ENCODE data around the gene CENPV.

Gene CENPV

GRCh38 chr17:16358394-16358793 lies 5.1 kb upstream of the CENPV start:
- DNase-seq, result no peak

DNA sequence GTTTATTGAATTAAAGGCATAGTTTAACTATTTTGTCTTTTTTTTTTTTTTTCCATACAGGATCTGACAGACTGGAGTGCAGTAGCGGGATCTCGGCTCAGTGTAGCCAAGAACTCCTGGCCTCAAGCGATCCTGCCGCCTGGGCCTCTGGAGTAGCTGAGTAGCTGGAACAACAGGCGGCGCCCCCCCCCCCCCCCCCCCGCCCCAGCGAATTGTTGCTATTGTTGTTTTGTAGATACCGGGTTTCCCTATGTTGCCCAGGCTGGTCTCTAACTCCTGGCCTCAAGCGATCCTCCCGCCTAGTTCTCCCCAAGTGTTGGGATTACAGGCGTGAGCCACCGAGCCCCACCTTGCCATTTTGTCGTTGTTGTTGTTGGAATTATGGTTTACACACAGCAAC lies 1.3 kb upstream of the CENPV start:
- no peak for DNase-seq

- no peak for DNase-seq
Observed at GRCh38 chr17:16352667-16353316, 477 bp downstream of the CENPV start.

- peak in 1 of 4 experiments; percentile 5 for DNase-seq
Observed at GRCh38 chr17:16352303-16352666, 984 bp downstream of the CENPV start.

DNA sequence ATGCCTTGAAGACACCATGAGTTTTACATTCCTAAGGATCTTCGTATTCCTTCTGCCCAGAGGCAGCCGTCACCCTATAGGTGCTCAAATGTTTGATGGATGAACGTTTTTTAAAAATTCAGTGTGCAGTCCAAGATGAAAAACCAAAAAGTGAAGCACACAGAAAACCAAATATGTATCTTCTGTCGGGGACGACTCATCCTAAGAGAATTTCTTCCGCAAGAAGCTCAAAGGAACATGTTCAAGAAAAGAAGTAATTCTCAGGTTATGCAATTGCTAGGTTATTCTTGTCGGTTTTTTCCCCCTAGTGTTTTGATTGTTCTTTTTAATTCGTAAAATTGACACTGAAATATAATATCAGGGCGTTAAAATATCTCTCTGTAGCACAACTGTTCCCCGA lies 1.4 kb downstream of the CENPV start:
- no peak for DNase-seq

DNA sequence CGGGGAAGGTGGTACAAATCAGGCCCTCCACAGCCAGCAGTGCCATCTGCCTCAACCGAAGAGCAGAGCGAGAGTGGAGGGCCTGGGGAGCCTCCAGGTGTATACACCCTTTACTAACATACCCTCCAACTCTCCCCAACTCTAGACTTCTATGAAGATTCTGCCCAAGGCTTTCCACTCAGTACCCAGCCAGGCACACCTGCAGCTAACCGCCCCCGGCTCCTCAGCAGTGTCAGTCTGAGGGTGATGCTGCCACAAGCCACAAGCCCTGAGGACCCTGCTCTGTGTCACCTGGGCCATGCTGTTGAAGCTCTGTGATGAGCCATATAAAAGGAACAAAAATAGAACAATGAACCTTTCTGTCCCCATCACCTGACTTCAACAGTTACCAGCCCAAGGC lies 3.8 kb downstream of the CENPV start:
- DNase-seq, result no peak

DNA sequence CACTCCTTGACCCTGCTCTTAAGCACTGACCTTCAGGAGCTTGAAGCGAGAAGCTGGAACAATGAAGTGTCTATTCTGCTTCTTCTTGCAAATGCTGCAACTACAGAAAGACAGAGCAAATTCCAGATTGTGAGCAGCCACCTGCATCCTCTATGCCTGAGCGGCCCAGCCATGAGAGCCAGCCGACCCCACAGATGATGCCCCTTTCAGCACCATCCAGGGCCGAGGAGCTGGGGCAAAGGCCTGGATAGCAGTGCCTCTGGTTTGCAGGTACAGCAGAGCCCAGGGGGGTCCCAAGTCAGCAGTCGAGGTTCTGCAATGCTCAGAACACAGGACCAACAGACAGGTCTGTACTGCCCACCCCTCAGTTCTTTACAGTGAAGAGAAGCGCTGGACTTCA lies 4.7 kb downstream of the CENPV start:
- DNase-seq, result no peak

GRCh38 chr17:16346721-16347271 lies 6.5 kb downstream of the CENPV start:
- no peak for DNase-seq

- no peak for DNase-seq
Observed at GRCh38 chr17:16345565-16345964, 7.7 kb downstream of the CENPV start.

- DNase-seq, result no peak
Observed at GRCh38 chr17:16343569-16343968, 9.7 kb downstream of the CENPV start.

- DNase-seq, result no peak
Observed at GRCh38 chr17:16342979-16343378, 10.3 kb downstream of the CENPV start.

DNA sequence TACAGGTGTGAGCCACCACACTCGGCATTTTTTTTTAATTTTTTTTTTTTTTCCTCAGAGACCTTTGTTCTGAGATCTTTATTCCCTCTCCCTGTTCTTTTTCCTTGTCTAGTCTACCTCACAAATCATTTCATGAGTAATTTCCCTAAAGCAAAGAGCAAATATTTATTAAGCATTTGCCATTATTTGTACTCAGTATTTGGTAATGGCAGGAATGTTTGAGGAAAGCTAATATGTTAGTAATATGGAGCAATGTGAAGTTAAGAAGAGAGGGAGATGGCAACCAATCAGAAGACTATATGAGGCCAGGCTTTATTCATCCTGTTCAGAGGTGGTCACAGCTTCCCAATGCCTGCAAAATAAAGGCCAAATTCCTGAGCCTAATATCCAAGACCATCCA lies 13.3 kb downstream of the CENPV start:
- no peak for DNase-seq

DNA sequence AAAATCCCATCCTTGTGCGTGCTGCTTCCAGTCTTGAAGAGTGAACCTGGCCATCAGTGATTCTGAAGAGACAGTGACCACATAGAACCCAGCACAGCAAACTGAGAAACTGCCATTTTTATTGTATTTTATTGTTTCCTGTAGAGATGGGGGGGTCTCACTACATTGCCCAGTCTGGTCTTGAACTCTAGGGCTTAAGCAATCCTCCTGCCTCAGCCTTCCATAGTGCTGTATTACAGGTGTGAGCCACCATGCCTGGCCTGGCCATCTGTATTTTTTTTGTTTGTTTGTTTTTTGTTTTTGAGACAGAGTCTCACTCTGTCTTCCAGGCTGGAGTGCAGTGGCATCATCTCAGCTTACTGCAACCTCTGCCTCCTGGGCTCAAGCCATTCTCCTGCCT lies 13.9 kb downstream of the CENPV start:
- DNase-seq, result no peak

DNA sequence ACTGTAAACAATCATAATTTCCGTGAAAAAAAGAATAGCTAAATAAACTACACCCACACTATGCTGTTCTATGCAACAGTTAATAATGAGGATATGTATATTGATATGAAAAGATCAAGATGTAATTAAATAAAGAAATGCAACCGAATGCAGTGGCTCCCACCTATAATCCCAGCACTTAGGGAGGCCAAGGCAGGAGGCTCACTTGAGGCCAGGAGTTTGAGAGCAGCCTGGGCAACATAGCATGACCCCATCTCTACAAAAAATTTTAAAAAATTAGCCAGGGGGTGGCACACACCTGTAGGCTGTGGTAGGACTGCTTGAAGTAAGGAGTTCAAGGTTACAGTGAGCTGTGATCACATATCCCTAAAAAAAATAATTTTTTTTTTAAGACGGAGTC lies 14.9 kb downstream of the CENPV start:
- DNase-seq, result no peak

- DNase-seq, result no peak
Observed at GRCh38 chr17:16329519-16330271, 23.6 kb downstream of the CENPV start.

DNA sequence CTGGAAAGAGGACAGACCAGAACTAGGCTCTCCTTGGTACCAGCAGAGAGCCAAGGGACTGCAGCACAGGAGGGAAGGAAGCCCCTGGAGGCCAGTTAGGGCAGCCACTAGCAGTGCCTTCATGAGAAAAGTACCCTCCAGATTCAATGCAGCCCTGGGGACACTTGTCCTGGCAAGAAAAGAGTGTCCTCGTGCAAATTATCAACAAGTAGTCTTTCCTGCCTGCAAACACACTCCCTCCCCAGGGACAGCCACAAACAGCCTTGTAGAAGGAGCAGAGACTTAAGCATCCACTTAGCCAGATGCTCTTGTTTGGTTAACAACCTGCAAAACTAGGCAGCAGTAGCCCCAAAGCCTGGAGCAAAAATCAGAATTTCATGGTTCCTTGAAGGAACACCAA lies 24.3 kb downstream of the CENPV start:
- DNase-seq, result no peak

DNA sequence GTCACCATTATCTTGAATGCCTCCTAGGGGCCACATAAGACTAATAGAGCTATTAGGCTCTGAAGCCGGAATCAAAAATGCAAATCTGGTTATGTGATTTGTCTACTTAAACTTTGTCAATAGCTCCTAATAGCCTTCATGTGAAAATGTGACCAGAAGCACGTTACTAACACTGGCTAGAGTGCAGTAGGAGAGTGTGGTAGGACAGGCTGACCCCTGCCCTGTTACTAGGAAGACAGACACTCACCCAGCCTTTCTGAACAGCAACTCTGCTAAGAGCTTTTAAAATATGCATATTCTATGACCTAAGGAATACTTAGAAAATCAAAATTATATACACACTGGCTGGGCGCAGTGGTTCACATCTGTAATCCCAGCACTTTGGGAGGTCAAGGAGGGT lies 26.3 kb downstream of the CENPV start:
- no peak for DNase-seq

GRCh38 chr17:16325964-16326363 lies 27.3 kb downstream of the CENPV start:
- no peak for DNase-seq

DNA sequence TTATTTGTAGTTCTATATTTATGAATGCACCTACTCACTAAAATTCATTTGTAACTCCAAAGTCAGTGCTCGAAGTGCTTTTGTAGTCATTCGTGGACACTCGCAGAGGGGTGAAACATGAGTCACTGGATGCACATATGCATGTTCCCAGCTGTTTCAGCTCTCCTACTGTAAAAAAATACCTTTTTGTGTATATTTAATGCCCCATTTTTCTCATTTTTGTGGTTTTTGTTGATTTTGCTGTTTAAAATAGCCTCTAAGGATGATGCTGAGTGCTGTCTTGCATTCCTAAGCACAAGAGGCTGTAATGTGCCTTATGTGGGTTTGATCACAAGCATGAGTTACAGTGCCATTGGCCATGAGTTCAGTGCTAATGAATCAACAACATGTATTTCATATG lies 30.6 kb downstream of the CENPV start:
- DNase-seq, result no peak

DNA sequence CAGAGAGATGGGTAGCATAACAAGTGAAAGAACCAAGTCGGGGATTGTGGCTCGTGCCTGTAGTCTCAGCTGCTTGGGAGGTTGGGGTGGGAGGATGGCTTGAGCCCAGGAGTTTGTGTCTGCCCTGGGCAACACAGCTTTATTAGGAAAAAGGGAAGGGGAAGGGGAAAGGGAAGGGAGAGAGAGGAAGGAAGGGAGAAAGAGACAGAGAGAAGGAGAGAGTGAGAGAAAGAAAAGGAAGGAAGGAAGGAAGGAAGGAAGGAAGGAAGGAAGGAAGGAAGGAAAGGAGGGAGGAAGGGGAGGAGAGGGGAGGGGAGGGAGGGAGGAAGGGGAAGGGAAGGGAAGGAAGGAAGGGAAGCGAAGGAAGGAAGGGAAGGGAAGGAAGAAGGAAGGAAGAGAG lies 33.3 kb downstream of the CENPV start:
- DNase-seq, result no peak

DNA sequence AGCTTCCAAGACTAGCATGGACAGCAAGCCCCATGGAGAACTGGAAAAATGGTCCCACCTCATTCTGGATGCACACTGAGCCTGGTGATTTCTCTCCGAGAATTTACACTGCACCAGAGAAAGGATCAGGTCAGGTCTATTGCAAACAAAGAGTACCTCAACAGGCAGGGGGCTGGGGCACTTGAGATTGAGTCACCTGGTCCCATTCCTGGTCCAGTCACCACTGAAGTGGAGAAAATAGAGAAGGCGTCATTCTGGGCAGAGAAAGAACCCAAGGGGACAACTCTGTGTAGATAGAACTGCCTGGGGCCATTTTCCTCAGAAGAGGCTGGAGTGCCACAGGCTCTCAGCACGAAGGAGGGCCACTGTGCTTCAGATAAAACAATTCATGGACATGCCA lies 38.4 kb downstream of the CENPV start:
- DNase-seq, result no peak

- DNase-seq, result no peak
Observed at GRCh38 chr17:16314189-16314588, 39.1 kb downstream of the CENPV start.

DNA sequence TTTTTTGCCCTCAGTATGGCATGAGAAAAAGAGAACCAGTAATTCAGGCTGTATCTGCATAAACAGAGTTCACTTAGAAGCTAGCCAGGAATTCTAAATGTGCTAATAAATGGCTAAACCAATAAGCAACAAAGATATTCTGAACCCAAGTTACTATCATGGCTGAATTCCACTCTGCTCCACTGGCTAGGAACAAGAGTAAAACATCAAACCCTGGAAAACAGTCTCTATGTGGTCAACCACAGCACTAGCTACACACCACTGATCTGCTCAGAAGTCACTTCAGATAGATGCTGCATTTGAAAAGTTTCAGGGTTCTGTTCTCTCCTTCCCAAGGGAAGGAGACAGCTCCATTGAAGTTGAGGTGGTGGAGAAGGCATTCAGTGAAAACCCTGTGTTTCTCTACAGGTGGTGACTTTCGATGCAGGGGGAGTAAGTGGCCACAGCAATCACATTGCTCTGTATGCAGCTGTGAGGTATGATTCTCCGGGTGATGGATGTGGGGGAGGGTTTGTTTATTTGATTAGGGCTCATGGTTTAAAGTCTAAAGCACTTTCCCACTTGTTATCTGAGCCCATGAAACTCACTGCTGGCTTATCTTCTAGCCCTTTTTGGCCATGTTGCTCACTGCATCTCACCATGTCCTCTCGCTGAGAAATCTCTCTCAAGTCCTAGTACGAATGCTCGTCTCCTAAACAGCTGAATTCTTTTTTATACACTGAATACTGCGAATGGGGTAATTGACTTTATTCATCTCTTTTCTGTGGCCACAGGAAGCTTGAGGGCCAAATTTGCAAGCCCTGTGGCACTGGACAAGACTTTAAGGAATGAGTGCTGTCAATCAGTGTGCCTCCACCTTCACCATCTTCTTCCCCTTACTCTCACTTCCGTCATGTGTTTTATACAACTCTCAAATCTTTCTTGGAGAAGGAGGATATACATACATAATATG lies 39.9 kb downstream of the CENPV start:
- DNase-seq, result no peak

All from activated CD4-positive, CD25-positive, alpha-beta regulatory T cell (primary cell).